T-helper 9 cell (primary cell): ENCODE measurements around the gene ACTR1B.
"Not testable (repeated sequence)": the region's sequence is repeated elsewhere in the genome, so short reads cannot be mapped to it uniquely, and the experiment has no call there.

ENCODE experiments used
- DNase-seq: peaks from one replicate; pipeline ENCODE4 v3.0.0-alpha.2; 2020

The ACTR1B gene

GRCh38 chr2:97657986-97658690, 5.7 kb downstream of the ACTR1B start:
- DNase-seq = no peak

- DNase-seq = no peak
Observed at GRCh38 chr2:97656905-97657587, 6.8 kb downstream of the ACTR1B start.

- no peak for DNase-seq
Observed at GRCh38 chr2:97656129-97656755, 7.6 kb downstream of the ACTR1B start.

GRCh38 chr2:97654791-97655190, 9.1 kb downstream of the ACTR1B start:
- DNase-seq = no peak

- no peak for DNase-seq
Observed at GRCh38 chr2:97654309-97654708, 9.5 kb downstream of the ACTR1B start.

GRCh38 chr2:97653874-97654273, 10.0 kb downstream of the ACTR1B start:
- DNase-seq = no peak

- no peak for DNase-seq
Observed at GRCh38 chr2:97653473-97653872, 10.4 kb downstream of the ACTR1B start.

GRCh38 chr2:97651114-97651513, 12.7 kb downstream of the ACTR1B start:
- DNase-seq = no peak

- no peak for DNase-seq
Observed at GRCh38 chr2:97646977-97647376, 16.9 kb downstream of the ACTR1B start.

- peak; percentile 97 for DNase-seq
Observed at GRCh38 chr2:97645695-97646629, 17.9 kb downstream of the ACTR1B start, which contains the start of gene COX5B. TSS of gene COX5B (plus strand) at chr2:97646062. CDS start at chr2:97646087, 25 bp downstream.

- no peak for DNase-seq
Observed at GRCh38 chr2:97645112-97645694, 18.6 kb downstream of the ACTR1B start.

- no peak for DNase-seq
Observed at GRCh38 chr2:97644023-97644717, 19.7 kb downstream of the ACTR1B start.

GRCh38 chr2:97626049-97626430, 37.8 kb downstream of the ACTR1B start:
- DNase-seq = not testable (repeated sequence)

- not testable (repeated sequence) for DNase-seq
Observed at GRCh38 chr2:97625354-97626048, 38.3 kb downstream of the ACTR1B start.

GRCh38 chr2:97622976-97623375, 40.9 kb downstream of the ACTR1B start:
- DNase-seq = not testable (repeated sequence)

GRCh38 chr2:97620492-97620891, 43.4 kb downstream of the ACTR1B start:
- not testable (repeated sequence) for DNase-seq

- DNase-seq = not testable (repeated sequence)
Observed at GRCh38 chr2:97618939-97619827, 44.7 kb downstream of the ACTR1B start.

GRCh38 chr2:97617911-97618310, 45.9 kb downstream of the ACTR1B start:
- DNase-seq = no peak

GRCh38 chr2:97615746-97616145, 48.1 kb downstream of the ACTR1B start:
- DNase-seq = not testable (repeated sequence)

- DNase-seq = not testable (repeated sequence)
Observed at GRCh38 chr2:97611895-97612294, 51.9 kb downstream of the ACTR1B start.
